ENCODE data around the gene TXNDC17.
A peak's percentile ranks its signal among the peaks of the same experiment; 100 is the strongest.
"Not testable (repeated sequence)": the region's sequence is repeated elsewhere in the genome, so short reads cannot be mapped to it uniquely, and the experiment has no call there.

TXNDC17 gene

GRCh38 chr17:6637458-6637840 lies 3.4 kb upstream of the TXNDC17 start:
- no peak for DNase-seq

- no peak for DNase-seq
These were observed 2.6 kb upstream of the TXNDC17 start for GRCh38 chr17:6638046-6638908.

- no peak for DNase-seq
These were observed 1.8 kb upstream of the TXNDC17 start for GRCh38 chr17:6639014-6639585.

DNA sequence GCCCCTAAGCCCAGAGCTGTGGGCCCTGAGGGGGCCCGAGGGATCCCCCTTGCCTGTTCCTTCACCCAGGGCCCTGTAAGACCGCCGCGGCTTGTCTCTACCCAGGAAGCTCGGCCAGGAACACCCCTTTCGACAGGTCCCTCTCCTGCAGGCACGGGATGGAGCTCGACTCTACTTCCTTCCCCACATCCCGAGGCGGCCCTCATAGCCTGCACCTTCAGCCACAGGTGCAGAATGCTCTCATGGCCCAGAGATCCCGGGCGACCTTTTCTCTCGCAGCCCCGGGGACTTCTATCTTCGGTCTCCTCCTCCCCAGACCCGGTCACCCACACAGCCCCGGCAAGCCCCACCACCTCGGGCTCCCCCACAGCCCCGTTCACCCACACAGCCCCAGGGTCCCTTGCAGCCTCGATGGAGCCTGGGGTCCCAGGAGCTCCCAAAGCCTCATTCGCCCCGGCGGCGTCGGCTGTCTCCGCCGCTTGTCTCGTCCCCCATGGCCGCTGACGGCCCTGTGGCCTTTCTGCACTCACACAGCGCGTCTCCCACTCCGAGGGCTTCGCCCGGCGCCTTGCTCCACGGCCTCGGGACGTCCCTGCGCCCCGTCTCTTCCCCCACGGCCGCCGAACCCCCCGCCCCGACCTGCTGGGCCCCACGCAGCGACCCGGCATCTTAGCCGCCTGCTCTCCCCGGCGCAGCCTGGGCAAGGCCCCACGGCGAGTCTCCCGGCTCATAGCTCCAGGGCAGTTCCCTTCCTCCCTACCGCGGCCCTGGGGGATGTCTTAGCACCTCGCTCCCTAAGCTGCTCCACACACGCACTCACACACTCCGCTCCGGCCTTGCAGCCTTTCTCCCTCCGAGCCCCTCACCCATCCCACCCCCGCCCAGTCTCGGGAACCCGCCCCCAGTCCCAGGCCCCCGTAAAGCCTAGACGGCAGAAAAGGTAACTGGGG lies 999 bp upstream of the TXNDC17 start:
- DNase-seq = no peak

- DNase-seq = peak in 1 of 5 donors; percentile 33
These were observed 495 bp downstream of the TXNDC17 start for GRCh38 chr17:6641247-6641863.

DNA sequence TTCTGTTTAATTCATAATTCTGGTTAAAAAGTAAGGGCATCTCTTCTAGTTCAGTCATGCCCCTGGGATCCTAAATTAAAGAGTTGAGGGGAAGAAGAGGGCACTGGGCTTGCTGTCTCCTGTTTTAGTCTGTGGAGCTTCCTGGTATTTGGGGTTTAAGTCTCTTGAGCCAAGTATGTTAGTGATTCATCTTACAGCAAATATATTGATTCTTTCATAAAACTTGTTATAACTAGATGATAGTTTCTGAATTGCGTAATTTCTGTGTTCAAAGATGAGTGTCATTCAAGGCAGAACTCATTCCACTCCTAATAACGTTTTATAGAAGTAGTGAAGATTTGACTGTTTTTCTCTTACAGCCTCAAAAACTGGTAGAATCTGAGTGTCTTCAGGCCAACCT lies 1.7 kb downstream of the TXNDC17 start:
- DNase-seq = peak in 1 of 5 donors; percentile 50

GRCh38 chr17:6643451-6644125 lies 2.7 kb downstream of the TXNDC17 start:
- DNase-seq = peak in 1 of 5 donors; percentile 46

GRCh38 chr17:6648181-6648580 lies 7.3 kb downstream of the TXNDC17 start:
- peak in 1 of 5 donors; percentile 32 for DNase-seq

DNA sequence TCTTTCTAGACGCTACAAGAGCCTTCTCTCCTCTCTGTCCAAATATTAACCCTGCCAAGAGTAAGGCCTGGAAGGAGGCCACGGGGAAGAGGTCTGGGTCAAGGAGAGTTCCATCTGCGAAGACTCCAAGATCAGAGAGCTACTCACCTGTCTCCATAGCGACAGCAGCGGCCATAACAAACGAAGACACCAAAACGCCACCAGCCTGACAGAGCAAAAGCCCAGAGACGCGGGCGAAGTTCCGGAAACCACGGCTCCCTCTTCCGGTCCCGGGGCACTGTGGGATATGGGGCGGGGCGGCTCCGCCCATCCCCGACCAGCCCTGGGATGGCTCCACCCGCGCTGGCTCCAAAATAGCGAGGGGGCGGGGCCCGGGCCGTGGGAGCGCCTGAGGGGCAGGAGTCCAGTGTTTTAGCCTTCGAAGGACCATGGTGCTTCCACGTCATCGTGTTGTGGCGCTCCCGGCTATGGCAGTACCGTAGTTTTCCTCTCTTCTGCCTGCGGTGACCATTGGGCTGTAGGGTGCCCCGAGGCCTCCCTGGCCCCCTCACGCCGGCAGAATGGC lies 10.6 kb downstream of the TXNDC17 start, which contains the start of the genes C17orf100 and MED31:
Gene C17orf100, plus strand, starts transcription at position 409 of the 565 bp plus-strand sequence. Its CDS starts 152 bp downstream, at position 561.
Gene MED31, minus strand, starts transcription at position 252 of the 565 bp plus-strand sequence. Its CDS starts 77 bp downstream, at position 175.
- DNase-seq = peak; percentile 87 to 94 (median 92)

DNA sequence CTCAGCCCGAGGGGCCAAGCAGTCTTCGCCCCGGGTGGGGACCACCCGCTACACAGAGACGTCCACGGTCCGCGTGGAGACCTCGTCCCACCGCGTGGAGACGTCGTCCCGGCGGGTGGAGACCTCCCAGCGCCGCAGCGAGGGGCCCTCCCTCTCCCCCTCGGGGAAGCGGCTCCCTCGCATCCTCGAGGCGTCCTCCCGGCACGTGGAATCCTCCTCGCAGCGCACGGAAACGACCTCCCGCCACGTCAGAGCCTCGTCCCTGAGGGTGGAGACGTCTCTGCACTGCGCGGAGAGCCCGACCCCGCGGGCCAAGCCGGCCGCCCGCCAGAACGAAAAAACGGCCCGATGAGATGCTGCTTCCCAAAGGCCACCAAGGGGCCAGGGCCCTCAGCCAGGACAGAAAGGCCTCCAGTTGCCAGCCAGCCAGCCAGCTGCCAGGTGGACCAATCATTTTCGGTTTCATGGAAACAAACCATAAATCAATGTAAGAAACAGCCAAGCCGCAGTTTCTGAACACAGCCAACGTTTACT lies 11.1 kb downstream of the TXNDC17 start:
- peak in 3 of 5 donors; percentile 28 to 52 (median 30) for DNase-seq

GRCh38 chr17:6654841-6655731 lies 14.2 kb downstream of the TXNDC17 start:
- no peak for DNase-seq

DNA sequence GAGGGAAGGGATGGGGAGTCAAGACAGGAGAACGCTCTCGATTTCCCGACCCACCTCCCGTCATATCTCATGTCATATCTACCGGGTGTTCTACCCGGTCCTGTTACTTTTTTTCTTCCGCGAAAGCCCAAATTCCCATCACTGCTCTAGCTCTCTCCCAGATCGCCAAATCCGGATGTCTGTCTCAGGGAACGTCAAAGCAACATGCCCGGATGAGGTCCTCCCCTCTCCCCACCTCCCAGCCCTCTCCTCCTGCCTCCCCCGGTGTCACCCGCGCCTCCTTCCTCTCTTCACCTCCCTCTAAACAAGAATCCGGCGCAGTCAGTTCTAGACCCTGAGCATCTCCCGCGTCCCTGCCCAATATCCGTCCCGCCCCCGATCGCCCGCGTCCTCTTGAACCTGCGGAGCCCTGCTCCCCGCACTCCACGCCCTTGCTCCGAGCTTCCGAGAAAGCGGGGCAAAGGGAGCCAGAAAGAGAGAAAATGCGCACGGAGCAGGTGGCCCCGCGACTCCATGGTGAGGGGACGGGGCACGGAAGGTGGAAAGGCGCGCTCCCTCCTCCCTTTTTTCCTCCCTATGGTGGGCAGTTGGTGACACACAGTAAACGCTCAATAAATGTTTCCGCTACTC lies 15.0 kb downstream of the TXNDC17 start:
- DNase-seq = not testable (repeated sequence)

GRCh38 chr17:6656797-6657632 lies 16.2 kb downstream of the TXNDC17 start:
- peak in 3 of 5 donors; percentile 52 to 74 (median 54) for DNase-seq

DNA sequence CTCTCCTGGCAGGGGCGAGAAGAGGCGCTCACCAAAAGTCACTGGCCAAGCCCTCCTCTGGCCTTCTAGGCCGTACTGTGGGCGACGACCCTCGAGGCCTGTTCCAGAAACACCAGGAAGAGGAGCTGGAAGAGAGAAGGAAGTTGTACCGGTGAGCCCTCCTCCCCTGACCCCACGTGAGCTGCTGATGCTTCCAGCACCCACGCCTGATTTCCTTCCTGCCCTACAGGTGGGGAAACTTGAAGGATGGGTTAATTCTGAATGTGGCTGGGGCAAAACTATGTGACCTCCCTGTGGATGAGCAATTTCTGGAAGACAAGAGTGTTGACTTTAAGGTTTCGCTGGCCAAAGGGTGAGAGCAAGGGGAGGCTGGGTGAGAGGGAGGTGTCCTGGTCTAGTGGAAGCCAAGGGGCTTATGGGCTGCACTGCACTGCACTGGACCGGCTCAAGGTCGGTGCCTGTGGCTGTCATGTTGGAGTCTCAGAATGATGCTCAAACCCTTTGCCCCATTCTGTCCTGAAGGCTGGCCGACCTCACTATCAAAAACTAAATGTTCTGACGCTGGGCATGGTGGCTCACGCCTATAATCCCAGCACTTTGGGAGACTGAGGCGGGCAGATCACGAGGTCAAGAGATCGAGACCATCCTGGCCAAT lies 16.9 kb downstream of the TXNDC17 start:
- DNase-seq = no peak

DNA sequence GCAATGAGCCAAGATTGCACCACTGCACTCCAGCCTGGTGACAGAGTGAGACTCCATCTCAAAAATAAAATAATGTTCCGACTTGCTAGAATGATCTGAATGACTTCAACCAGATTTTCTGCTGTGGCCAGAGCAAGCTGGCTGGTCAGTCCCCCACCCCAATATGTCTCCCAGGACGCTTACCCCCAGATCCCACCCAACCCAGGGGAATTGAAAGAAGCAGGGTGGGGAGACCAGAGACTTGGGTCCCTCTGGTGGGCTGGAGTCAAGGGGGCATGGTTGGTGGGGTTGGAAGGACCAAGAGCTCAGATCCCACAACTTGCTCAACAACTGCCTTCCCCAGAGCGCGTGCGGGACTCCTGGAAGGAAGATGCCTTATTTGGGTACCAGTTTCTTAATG lies 17.6 kb downstream of the TXNDC17 start:
- not testable (repeated sequence) for DNase-seq

DNA sequence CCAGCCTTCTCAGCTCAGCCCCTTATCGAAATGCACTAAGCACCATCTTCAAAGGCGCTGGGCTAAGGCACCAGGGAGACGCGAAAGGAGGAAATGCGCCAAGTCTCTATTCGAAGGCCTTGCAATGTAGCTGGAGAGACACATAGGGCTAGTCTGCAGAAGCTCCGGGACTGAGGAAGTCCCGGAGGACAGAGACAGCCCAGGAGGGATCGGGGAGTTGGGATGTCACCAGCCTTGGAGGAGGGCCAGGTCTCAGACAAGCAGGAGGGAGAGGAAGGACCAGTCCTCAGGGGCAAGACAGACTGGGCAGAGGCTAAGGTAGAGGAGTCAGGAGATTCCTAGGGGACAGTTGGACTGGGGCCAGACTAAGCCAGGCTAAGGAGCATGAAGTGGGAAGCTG lies 19.2 kb downstream of the TXNDC17 start:
- DNase-seq = no peak

DNA sequence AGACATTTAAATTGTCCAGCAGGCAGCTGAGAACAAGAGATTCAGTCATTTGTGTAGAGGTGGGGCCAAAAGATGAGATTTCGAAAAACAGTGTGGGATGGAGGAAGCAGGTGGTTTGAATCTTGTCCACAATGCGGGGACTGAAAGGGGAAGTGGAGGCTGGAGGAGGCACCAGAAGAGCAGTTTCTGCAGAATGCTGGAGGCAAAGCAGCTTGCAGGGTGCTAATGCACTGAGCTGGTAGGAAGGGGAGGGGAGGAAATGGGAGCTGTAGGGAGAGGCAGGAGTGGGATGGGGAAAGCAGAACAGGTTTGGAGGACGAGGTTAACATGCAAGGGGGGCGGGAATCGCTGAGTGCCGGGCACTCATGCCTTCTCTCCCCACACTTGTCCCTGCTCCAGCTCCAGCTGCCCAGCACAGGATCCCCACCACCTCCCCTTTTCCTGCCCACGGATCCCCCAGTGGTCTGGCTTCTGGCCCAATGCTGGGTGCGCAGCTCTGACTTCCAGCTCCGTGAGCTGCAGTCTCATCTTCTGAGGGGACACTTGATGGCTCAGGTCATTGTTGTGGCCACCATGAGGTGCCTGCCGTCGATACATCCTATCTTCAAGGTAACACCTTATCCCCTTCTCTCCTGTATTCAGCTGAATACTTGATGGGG lies 20.1 kb downstream of the TXNDC17 start:
- DNase-seq = no peak

All from T-helper 1 cell (primary cell).